GM12874 (cell line): ENCODE data around the gene LRRC3B.

Experiments
- TF ChIP-seq, protein P1 (sequence below): IDR thresholded peaks from 2 replicates; pipeline ENCODE4 v1.5.1; 2011; ENCODE audit warnings: low read depth, mild to moderate bottlenecking, control low read depth, low read length, moderate library complexity; ENCODE audit not compliant: insufficient read depth

LRRC3B gene

DNA sequence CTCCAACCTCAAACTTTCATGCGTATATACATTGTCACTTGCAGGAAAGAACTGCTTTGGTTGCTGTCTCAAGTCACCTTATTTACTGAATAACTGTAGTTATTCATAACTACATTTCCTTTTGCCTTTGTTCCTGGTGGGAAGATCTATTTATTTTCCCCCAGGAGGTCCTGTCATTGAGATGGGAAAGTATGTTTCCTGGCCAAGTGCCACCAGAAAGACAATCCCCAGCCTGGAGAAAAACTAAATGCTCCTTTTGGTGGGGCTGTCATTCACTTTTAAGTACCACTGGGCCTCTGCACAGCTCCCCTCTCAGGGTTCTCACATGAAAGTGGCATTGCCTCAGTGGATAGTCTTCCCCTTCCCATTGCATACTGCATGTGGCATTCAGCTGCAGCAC is 59.8 kb downstream of the LRRC3B start:
- TF ChIP-seq, protein P1, sequence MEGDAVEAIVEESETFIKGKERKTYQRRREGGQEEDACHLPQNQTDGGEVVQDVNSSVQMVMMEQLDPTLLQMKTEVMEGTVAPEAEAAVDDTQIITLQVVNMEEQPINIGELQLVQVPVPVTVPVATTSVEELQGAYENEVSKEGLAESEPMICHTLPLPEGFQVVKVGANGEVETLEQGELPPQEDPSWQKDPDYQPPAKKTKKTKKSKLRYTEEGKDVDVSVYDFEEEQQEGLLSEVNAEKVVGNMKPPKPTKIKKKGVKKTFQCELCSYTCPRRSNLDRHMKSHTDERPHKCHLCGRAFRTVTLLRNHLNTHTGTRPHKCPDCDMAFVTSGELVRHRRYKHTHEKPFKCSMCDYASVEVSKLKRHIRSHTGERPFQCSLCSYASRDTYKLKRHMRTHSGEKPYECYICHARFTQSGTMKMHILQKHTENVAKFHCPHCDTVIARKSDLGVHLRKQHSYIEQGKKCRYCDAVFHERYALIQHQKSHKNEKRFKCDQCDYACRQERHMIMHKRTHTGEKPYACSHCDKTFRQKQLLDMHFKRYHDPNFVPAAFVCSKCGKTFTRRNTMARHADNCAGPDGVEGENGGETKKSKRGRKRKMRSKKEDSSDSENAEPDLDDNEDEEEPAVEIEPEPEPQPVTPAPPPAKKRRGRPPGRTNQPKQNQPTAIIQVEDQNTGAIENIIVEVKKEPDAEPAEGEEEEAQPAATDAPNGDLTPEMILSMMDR = no peak

DNA sequence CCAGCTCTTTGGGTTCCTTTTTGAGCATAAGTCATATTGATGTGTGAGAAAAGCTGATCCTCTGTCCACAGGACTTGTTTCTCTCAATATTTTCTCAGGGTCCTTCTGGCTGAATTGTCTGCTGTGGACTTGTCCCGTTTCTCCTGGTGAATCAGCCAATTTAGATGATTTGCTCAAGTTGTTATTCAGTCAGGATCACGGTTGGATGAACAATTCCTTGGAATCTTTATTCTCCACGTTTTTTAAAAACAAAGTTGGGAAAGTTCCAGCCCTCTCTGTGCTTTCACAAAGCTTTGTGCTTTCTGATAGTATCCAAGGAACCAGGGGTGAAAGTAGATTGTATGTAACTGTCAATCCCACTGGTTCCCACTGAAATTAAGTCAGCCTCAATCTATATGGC is 61.3 kb downstream of the LRRC3B start:
- TF ChIP-seq, protein P1 = no peak

DNA sequence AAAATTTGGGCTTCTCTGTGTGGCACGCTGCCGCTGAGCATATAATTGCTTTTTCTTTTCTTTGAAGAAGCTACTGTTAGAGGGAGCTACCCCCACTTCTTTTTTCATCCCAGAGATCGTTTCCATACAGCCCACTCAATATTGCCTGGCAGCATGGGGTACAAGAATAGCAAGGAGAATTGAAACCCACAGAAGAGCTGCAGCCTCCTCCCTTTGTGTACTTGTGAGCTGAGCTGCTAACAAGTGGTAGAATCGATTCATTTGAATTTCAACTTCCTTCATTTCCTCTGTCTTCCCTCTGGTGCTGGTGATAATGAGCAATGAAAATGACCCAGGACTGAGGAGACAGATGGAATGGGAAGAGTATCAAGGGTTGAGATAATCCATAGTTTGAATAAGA is 64.9 kb downstream of the LRRC3B start:
- TF ChIP-seq, protein P1 = no peak

DNA sequence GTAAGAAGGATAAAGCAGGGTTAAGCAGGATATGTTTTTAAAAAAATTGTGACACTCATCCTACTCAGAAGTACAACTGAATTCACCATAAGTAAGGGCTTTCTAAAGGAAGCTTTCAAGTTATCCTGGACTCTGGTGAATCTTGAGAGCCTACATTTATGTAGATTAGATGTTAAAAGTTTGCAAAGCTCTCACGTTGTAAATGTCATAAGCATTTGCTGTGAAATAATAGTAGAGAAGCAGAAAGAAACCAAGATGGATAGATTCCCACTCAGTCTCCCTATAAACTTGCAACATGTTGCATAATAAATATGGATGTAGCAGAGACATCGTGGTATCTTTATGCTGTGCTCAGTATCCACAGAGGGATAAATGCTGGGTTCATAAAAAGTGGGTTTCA is 77.0 kb downstream of the LRRC3B start:
- TF ChIP-seq, protein P1 = no peak

DNA sequence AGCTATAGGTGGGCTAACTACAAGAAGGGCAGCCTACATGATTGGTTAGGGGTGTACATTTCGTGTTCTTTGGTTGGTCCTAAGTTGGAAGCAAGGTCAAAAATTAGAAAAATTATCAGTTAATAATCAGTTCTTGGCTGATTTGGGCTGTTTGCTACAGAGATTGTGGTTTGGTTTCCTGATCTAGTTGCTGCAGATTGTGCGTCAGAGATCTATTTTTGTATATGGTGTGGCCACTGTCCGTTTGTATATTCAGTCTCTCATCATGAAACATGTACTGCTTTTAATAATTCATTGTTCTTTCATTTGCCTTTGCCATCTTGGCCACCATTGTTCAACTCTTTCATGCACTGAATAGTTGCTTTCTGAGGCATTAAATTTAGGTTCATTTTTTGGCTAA is 80.9 kb downstream of the LRRC3B start:
- TF ChIP-seq, protein P1 = no peak

GRCh38 chr3:26704736-26705135 is 82.2 kb downstream of the LRRC3B start:
- TF ChIP-seq, protein P1 = no peak

DNA sequence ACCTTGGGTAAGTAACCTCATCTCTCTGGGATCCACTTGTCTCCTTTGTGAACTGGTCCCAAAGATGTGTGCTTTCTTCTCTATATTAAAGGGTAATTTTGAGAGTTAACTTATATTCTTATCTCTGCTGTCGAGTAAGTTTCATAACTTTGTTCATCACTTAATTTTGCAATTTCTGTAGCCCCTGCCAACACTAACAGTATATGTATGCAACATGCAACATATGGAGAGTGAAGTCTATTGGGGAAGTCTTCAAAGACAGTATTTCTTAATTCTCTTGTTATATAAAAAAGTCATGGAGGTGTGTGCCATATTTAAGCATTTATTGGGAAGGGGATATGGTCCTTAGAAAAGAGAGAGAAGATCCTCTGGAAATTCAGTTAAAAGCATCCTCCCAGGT is 85.9 kb downstream of the LRRC3B start:
- TF ChIP-seq, protein P1 = no peak

DNA sequence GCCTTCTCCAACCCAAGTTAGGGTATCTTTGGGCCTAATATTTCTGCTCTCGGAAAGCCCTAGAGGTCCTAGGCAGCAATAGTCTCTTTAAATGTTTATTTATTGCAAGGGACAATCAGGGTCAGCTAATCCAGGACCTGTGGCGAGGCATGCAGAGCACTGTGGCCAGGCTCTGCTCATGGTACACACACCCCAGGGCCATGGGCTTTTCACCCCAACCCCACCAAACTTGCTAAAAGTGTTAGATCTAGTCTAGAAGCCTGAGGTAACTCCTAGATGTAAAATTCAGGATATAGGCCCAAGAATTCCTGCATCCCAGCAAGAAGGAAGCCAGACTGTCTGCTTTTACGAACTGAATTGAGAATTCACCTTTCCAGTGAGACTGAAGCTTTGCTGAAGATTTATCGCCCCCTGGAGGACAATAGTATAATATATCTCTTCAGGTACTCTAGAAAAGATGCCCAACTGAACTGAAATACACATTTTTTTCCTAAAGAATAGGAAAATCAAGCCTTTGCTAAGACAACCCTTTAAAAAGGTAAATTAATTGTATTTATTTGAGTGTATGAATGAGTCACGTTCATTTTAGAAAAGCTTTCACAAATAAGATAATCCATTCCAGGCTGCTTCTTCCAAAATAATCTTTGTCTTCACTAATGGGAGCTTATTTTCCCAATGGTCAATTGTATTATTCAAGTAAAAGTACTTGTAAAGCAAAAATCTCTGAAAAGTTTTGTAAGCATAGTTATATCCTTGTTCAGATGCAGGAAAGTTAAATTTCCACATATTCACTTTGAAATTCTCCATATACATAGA is 89.8 kb downstream of the LRRC3B start:
- TF ChIP-seq, protein P1 = peak; percentile 48
